ENCODE data around the gene AUTS2.

GRCh38 chr7:70512761-70513160, 914.5 kb downstream of the AUTS2 start:
- TF ChIP-seq CTCF (IDR thresholded peaks at IDR 0.05) (no peak), POLR2A (IDR thresholded peaks at IDR 0.05) (no peak)
